DMS 273 (cell line): Measurements from ENCODE around the gene ZNF225.
"Not testable (repeated sequence)": the region's sequence is repeated elsewhere in the genome, so short reads cannot be mapped to it uniquely, and the experiment has no call there.

Source experiments
- DNase-seq: peaks from one replicate; lab custom pipeline; 2025; ENCODE audit not compliant: unreplicated experiment; lab: John Stamatoyannopoulos, UW

Gene ZNF225

GRCh38 chr19:44156475-44156874 lies 43.3 kb downstream of the ZNF225 start:
- DNase-seq = no peak

- DNase-seq = no peak
Observed at GRCh38 chr19:44163789-44164188, 50.6 kb downstream of the ZNF225 start.

GRCh38 chr19:44164327-44164672 lies 51.1 kb downstream of the ZNF225 start:
- DNase-seq = no peak

DNA sequence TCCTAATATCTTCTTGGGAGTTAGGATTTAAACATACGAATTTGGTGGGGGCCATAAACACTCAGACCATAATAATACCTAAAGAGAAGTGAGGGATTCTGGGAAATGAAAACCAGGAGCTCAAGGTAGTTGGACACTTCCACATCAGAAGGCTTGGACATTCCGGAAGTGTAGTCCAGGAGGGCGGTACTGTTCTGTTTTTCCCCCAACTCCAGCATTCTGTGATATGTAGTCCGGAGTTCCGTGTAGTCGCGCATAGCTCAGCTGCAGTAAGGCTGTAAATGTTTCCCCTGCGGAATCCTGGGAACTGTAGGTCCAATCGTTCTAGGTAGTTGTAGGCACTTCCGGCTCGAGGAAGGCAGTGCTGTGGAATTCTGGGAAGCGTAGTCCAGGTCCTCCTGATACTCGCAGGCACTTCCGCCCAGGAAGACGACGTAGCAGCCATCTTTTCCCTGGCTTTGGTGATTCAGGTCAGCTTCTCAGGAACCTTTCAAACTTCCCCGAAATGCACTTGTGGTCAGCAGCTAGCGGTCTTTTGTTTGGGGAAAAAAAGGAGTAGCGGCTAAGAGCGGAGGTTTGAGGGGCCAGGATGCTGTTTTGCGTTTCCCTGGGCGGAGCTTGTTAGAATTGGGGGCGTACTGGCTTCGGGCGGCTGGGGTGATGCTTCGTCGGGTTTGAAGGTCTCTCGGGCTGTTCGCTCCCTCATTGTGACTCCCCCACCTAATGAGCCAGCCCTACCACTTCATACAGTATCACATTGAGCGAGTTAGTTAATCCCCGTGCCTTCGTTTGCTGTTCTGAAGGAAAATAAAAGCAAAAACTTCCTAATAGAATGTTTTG lies 51.7 kb downstream of the ZNF225 start, which contains the start of gene ZNF226:
Gene ZNF226 (plus strand): TSS at position 428 of the 840 bp plus-strand sequence. CDS start 4,981 bp downstream, outside the sequence.
- DNase-seq = peak; percentile 97

DNA sequence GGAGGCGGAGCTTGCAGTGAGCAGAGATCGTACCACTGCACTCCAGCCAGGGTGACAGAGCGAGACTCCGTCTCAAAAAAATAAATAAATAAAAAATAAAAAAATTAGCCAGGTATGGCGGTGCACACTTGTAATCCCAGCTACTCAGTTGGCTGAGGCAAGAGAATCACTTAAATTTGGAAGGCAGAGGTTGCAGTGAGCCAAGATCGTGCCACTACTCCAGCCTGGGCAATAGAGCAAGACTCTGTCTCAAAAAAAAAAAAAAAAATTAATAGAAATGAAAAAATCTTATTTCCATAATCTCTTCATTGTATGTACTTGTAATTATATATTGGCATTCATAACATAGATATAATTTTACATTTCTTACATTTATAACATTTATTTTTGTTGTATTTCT lies 57.5 kb downstream of the ZNF225 start:
- DNase-seq = not testable (repeated sequence)

DNA sequence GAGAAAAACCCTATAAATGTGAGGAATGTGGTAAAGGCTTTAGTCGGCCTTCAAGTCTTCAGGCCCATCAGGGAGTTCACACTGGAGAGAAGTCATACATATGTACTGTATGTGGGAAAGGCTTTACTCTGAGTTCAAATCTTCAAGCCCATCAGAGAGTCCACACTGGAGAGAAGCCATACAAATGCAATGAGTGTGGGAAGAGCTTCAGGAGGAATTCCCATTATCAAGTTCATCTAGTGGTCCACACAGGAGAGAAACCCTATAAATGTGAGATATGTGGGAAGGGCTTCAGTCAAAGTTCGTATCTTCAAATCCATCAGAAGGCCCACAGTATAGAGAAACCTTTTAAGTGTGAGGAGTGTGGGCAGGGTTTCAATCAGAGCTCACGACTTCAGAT lies 63.4 kb downstream of the ZNF225 start:
- DNase-seq = peak; percentile 12

- no peak for DNase-seq
Observed at GRCh38 chr19:44180968-44181367, 67.8 kb downstream of the ZNF225 start.

- no peak for DNase-seq
Observed at GRCh38 chr19:44182145-44182544, 68.9 kb downstream of the ZNF225 start.
